ENCODE results near the gene ZNF14. TPM values are rescaled to one million over a fixed set of nuclear protein-coding genes. Genes with fewer than 3 reads are reported as not detected.

Gene ZNF14
- total and polyA plus RNA-seq, 2 of the 13 experiments (the other 11 are each of a cell fraction or from before 2014, with no cell fraction given) = 1.9 to 6.2 TPM

DNA sequence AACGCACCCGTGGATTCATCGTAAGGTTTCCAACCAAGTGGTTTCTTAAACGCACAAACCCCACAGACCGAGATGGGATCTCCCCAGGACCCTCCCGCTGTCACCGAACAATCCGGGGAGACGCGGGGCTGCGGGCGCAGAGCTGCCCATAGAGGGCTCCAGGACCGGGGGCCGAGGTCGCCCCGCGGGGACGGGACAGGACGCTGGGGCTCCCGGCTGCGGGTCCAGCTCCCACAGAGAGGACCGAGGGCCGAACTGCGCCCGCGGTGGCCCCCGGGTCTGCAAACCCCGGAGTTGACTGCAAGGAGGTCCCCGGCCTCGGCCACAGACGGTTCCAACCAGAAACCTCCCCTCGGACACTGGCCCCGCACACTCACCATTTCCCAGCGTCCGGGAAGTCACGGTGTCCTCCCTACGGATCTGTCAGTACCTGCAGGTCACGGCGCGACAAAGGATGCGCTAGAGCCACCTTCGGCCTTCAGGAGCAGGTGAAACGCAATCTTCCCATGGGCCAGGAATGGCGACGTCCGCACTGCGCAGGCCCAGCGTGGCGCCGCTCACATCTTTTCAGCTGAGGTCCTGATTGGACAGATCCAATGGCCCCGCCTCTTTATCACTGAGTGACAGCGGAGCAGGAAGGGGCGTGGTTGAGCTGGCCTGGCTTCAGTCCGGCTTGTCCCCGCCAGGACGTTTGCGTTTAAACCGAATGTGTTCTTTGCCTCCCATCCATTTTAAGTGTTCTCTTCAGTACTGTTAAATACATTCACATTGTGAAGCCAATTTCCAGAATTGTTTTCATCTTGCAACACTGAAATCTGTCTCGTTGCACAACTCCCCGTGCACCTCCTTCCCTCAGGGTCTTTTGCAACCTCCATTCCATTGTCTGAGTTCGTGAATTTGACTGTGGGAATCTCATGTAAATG lies at the start of gene ZNF14 (continued):
- TF ChIP-seq, protein P1, sequence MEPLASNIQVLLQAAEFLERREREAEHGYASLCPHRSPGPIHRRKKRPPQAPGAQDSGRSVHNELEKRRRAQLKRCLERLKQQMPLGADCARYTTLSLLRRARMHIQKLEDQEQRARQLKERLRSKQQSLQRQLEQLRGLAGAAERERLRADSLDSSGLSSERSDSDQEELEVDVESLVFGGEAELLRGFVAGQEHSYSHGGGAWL (CRISPR knock-in tag; IDR thresholded peaks at IDR 0.05) = peak; percentile 35; the same call in 1 of the 2 replicates
- TF ChIP-seq ZNF749 (CRISPR knock-in tag; IDR thresholded peaks at IDR 0.05; ENCODE audit: borderline replicate concordance) = 0 out of 2 replicates have a peak, but pooled peaks have one; percentile 38
- no peak for TF ChIP-seq TOE1 (CRISPR knock-in tag; IDR thresholded peaks at IDR 0.05)
- TF ChIP-seq CCDC6 (CRISPR knock-in tag; IDR thresholded peaks at IDR 0.05) = peak; percentile 61; the same call in 1 of the 2 replicates
- TF ChIP-seq GABPA (IDR thresholded peaks at IDR 0.05; ENCODE audit: low read depth, low read length) = no peak; the same call in 1 of the 2 replicates
- TF ChIP-seq GABPA (CRISPR knock-in tag; IDR thresholded peaks at IDR 0.05; ENCODE audit: low read depth) = peak; percentile 60
- peak; percentile 64; the same call in 1 of the 2 replicates for TF ChIP-seq ZNF44 (CRISPR knock-in tag; IDR thresholded peaks at IDR 0.05)
- TF ChIP-seq, protein P2, sequence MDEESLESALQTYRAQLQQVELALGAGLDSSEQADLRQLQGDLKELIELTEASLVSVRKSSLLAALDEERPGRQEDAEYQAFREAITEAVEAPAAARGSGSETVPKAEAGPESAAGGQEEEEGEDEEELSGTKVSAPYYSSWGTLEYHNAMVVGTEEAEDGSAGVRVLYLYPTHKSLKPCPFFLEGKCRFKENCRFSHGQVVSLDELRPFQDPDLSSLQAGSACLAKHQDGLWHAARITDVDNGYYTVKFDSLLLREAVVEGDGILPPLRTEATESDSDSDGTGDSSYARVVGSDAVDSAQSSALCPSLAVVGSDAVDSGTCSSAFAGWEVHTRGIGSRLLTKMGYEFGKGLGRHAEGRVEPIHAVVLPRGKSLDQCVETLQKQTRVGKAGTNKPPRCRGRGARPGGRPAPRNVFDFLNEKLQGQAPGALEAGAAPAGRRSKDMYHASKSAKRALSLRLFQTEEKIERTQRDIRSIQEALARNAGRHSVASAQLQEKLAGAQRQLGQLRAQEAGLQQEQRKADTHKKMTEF (CRISPR knock-in tag; IDR thresholded peaks at IDR 0.05) = peak; percentile 65; the same call in 1 of the 2 replicates
- peak; percentile 62; the same call in 1 of the 2 replicates for TF ChIP-seq ZNF788 (CRISPR knock-in tag; IDR thresholded peaks at IDR 0.05; ENCODE audit: borderline replicate concordance)
- TF ChIP-seq ZFP36 (IDR thresholded peaks at IDR 0.05; ENCODE audit: borderline replicate concordance, low read depth, low read length, partially characterized antibody) = no peak
- TF ChIP-seq, protein P3, sequence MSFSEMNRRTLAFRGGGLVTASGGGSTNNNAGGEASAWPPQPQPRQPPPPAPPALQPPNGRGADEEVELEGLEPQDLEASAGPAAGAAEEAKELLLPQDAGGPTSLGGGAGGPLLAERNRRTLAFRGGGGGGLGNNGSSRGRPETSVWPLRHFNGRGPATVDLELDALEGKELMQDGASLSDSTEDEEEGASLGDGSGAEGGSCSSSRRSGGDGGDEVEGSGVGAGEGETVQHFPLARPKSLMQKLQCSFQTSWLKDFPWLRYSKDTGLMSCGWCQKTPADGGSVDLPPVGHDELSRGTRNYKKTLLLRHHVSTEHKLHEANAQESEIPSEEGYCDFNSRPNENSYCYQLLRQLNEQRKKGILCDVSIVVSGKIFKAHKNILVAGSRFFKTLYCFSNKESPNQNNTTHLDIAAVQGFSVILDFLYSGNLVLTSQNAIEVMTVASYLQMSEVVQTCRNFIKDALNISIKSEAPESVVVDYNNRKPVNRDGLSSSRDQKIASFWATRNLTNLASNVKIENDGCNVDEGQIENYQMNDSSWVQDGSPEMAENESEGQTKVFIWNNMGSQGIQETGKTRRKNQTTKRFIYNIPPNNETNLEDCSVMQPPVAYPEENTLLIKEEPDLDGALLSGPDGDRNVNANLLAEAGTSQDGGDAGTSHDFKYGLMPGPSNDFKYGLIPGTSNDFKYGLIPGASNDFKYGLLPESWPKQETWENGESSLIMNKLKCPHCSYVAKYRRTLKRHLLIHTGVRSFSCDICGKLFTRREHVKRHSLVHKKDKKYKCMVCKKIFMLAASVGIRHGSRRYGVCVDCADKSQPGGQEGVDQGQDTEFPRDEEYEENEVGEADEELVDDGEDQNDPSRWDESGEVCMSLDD (CRISPR knock-in tag; IDR thresholded peaks at IDR 0.05; ENCODE audit: borderline replicate concordance) = 0 out of 2 replicates have a peak, but pooled peaks have one; percentile 48
- TF ChIP-seq, protein P4, sequence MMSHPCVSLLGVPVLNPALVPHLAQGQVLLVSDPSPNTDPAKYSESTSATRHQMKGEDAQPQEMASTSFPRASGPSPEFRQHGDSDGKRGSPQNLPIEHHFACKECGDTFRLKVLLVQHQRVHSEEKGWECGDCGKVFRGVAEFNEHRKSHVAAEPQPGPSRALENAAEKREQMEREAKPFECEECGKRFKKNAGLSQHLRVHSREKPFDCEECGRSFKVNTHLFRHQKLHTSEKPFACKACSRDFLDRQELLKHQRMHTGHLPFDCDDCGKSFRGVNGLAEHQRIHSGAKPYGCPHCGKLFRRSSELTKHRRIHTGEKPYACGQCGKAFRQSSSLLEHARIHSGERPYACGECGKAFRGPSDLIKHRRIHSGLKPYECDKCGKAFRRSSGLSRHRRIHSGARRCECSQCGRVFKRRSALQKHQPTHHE (CRISPR knock-in tag; IDR thresholded peaks at IDR 0.05; ENCODE audit: borderline replicate concordance) = 0 out of 2 replicates have a peak, but pooled peaks have one; percentile 59
- peak; percentile 82 for TF ChIP-seq RBM39 (IDR thresholded peaks at IDR 0.05; ENCODE audit: low read depth, low read length, poor library complexity, severe bottlenecking)
- peak; percentile 36; the same call in 1 of the 2 replicates for TF ChIP-seq MYC (CRISPR knock-in tag; IDR thresholded peaks at IDR 0.05; ENCODE audit: borderline replicate concordance)
- peak; percentile 65 for TF ChIP-seq TEAD3 (CRISPR knock-in tag; optimal IDR thresholded peaks at IDR 0.05; ENCODE audit: borderline replicate concordance)
- TF ChIP-seq, protein P5, sequence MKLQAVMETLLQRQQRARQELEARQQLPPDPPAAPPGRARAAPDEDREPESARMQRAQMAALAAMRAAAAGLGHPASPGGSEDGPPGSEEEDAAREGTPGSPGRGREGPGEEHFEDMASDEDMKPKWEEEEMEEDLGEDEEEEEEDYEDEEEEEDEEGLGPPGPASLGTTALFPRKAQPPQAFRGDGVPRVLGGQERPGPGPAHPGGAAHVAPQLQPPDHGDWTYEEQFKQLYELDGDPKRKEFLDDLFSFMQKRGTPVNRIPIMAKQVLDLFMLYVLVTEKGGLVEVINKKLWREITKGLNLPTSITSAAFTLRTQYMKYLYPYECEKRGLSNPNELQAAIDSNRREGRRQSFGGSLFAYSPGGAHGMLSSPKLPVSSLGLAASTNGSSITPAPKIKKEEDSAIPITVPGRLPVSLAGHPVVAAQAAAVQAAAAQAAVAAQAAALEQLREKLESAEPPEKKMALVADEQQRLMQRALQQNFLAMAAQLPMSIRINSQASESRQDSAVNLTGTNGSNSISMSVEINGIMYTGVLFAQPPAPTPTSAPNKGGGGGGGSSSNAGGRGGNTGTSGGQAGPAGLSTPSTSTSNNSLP (IDR thresholded peaks at IDR 0.05; ENCODE audit: low read depth, low read length) = no peak
- TF ChIP-seq YEATS4 (CRISPR knock-in tag; IDR thresholded peaks at IDR 0.05; ENCODE audit: borderline replicate concordance) = peak; percentile 73
- TF ChIP-seq SMAD1 (CRISPR knock-in tag; IDR thresholded peaks at IDR 0.05; ENCODE audit: borderline replicate concordance, low read depth) = no peak
- peak; percentile 30 for TF ChIP-seq AGO2 (optimal IDR thresholded peaks at IDR 0.05; ENCODE audit: low read depth, low read length)
- TF ChIP-seq STAG1 (CRISPR knock-in tag; IDR thresholded peaks at IDR 0.05) = peak; percentile 18; the same call in 1 of the 2 replicates
